Measurements from ENCODE around the gene SH3RF3. TPM values are rescaled to one million over a fixed set of nuclear protein-coding genes. Genes with fewer than 3 reads are reported as not detected.

SH3RF3 gene
- total RNA-seq, 1 experiment from 2014 or later, result not detected

DNA sequence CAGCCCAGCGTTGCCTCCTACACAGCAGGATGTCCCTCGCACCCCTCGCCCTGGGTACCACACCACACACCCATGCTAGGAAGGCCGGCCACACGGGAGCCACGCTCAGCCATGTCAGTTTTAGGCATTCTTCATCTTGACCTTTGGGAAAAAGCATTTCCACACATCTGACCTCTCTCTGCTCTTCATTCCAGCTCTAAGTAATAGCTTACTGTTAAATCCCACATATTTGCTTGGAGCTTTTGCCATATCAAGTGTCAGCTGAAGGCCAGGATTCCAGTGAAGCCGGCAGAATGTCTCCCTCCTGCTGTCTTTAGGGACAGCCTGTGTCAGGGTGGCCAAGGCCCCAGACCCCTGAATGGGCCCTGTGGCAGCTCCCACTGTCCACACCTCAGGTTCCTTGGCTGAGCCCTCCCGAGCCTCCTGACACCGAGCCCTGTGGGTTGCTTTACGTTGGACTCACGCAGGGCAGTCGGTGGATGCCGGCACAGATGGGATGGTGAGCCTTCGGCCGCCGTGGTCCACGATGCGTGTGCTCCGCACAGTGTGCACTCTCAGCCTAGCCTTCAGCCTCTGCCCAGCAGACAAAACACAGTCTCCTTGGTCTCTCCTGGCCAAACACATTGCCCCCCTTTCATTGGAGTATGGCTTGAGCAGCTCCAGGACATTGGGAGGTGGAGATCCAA, 282.8 kb downstream of the SH3RF3 start:
- no peak for ATAC-seq
- Histone ChIP-seq H3K4me1 (ENCODE audit: control insufficient read depth in 1 of 2, insufficient read depth in 2 of 2, low read length in 2 of 2) (no peaks in the 10 kb centered on the region), H3K36me3 (ENCODE audit: control insufficient read depth in 1 of 2, insufficient read depth in 2 of 2, low read length in 2 of 2) (no peaks in the 10 kb centered on the region), H3K9me2 (ENCODE audit: insufficient read depth) (no peaks in the 10 kb centered on the region), H3K9me3 (ENCODE audit: control insufficient read depth in 1 of 2, insufficient read depth in 1 of 2, low read depth in 1 of 2, low read length in 2 of 2) (no peaks in the 10 kb centered on the region), H3K79me2 (ENCODE audit: insufficient read depth, low read length) (no peaks in the 10 kb centered on the region), H3K4me3 (replicated peaks in 1 of 2; ENCODE audit: low read depth in 1 of 2, low read length in 2 of 2) (no peak overlapping the region), H3K27ac (ENCODE audit: low read depth, low read length) (no peak overlapping the region), H3K27me3 (ENCODE audit: insufficient read depth, low read length) (no peaks in the 10 kb centered on the region), H3K4me2 (ENCODE audit: low read length) (no peak overlapping the region), H3K9ac (ENCODE audit: low read length) (no peak overlapping the region), H4K20me1 (ENCODE audit: insufficient read depth) (no peaks in the 10 kb centered on the region), H2AFZ (ENCODE audit: low read depth, low read length, poor library complexity, severe bottlenecking) (no peak overlapping the region)
- CTCF ChIA-PET, result no interaction called here
- RAD21 ChIA-PET (ENCODE audit: low non-redundant PET in 1 of 2, low total read pairs in 2 of 2, uncharacterized antibody in 2 of 2, unreplicated experiment in 2 of 2), result no interaction called here
- intact Hi-C loops (cut with micrococcal nuclease), result no loop called here
- no TSS peak for BruUV-seq (replicated peaks)
- POLR2A ChIA-PET, result no interaction called here
- TF ChIP-seq POLR2A (IDR thresholded peaks at IDR 0.05; ENCODE audit: borderline replicate concordance, extremely low read depth, insufficient read depth, insufficient read length), result no peak
- no peak for TF ChIP-seq ZNF274 (IDR thresholded peaks at IDR 0.05; ENCODE audit: low read depth, low read length)
- TF ChIP-seq CBX3 (IDR thresholded peaks at IDR 0.05; ENCODE audit: low read depth), result no peak
- TF ChIP-seq, protein P1, sequence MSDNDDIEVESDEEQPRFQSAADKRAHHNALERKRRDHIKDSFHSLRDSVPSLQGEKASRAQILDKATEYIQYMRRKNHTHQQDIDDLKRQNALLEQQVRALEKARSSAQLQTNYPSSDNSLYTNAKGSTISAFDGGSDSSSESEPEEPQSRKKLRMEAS (IDR thresholded peaks at IDR 0.05), result no peak
- no peak for TF ChIP-seq ELF1 (IDR thresholded peaks at IDR 0.05; ENCODE audit: borderline replicate concordance, low read depth)
- TF ChIP-seq, protein P2, sequence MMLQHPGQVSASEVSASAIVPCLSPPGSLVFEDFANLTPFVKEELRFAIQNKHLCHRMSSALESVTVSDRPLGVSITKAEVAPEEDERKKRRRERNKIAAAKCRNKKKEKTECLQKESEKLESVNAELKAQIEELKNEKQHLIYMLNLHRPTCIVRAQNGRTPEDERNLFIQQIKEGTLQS (IDR thresholded peaks at IDR 0.05), result no peak
- TF ChIP-seq SRF (IDR thresholded peaks at IDR 0.05; ENCODE audit: low read depth), result no peak
- no peak for TF ChIP-seq SIN3A (IDR thresholded peaks at IDR 0.05; ENCODE audit: low read depth)
- TF ChIP-seq, protein P3, sequence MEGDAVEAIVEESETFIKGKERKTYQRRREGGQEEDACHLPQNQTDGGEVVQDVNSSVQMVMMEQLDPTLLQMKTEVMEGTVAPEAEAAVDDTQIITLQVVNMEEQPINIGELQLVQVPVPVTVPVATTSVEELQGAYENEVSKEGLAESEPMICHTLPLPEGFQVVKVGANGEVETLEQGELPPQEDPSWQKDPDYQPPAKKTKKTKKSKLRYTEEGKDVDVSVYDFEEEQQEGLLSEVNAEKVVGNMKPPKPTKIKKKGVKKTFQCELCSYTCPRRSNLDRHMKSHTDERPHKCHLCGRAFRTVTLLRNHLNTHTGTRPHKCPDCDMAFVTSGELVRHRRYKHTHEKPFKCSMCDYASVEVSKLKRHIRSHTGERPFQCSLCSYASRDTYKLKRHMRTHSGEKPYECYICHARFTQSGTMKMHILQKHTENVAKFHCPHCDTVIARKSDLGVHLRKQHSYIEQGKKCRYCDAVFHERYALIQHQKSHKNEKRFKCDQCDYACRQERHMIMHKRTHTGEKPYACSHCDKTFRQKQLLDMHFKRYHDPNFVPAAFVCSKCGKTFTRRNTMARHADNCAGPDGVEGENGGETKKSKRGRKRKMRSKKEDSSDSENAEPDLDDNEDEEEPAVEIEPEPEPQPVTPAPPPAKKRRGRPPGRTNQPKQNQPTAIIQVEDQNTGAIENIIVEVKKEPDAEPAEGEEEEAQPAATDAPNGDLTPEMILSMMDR (IDR thresholded peaks at IDR 0.05 in 2 of 3, conservative IDR thresholded peaks at IDR 0.05 in 1 of 3; ENCODE audit: borderline replicate concordance in 1 of 3, insufficient read depth in 1 of 3, low read depth in 2 of 3, low read length in 2 of 3), result no peak
- TF ChIP-seq, protein P4, sequence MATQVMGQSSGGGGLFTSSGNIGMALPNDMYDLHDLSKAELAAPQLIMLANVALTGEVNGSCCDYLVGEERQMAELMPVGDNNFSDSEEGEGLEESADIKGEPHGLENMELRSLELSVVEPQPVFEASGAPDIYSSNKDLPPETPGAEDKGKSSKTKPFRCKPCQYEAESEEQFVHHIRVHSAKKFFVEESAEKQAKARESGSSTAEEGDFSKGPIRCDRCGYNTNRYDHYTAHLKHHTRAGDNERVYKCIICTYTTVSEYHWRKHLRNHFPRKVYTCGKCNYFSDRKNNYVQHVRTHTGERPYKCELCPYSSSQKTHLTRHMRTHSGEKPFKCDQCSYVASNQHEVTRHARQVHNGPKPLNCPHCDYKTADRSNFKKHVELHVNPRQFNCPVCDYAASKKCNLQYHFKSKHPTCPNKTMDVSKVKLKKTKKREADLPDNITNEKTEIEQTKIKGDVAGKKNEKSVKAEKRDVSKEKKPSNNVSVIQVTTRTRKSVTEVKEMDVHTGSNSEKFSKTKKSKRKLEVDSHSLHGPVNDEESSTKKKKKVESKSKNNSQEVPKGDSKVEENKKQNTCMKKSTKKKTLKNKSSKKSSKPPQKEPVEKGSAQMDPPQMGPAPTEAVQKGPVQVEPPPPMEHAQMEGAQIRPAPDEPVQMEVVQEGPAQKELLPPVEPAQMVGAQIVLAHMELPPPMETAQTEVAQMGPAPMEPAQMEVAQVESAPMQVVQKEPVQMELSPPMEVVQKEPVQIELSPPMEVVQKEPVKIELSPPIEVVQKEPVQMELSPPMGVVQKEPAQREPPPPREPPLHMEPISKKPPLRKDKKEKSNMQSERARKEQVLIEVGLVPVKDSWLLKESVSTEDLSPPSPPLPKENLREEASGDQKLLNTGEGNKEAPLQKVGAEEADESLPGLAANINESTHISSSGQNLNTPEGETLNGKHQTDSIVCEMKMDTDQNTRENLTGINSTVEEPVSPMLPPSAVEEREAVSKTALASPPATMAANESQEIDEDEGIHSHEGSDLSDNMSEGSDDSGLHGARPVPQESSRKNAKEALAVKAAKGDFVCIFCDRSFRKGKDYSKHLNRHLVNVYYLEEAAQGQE (IDR thresholded peaks at IDR 0.05; ENCODE audit: low read depth), result no peak
- TF ChIP-seq JUND (IDR thresholded peaks at IDR 0.05), result no peak
- TF ChIP-seq EZH2phosphoT487 (IDR thresholded peaks at IDR 0.05; ENCODE audit: borderline replicate concordance), result no peak
- no peak for TF ChIP-seq EGR1 (IDR thresholded peaks at IDR 0.05; ENCODE audit: low read depth)
- TF ChIP-seq YY1 (IDR thresholded peaks at IDR 0.05; ENCODE audit: extremely low read depth, insufficient replicate concordance, low read depth, low read length), result no peak
- no peak for TF ChIP-seq TCF7L2 (IDR thresholded peaks at IDR 0.05; ENCODE audit: borderline replicate concordance, extremely low read depth, insufficient read depth, insufficient read length)
- no peak for TF ChIP-seq RAD21 (IDR thresholded peaks at IDR 0.05; ENCODE audit: low read depth)
- TF ChIP-seq EZH2 (IDR thresholded peaks at IDR 0.05), result no peak
- TF ChIP-seq POLR2AphosphoS5 (IDR thresholded peaks at IDR 0.05; ENCODE audit: low read depth, low read length), result no peak
- no peak for DNase-seq (ENCODE audit: low read depth, low spot score)

Data from HCT116 (cell line).